ENCODE results near the gene LRRC3.

GRCh38 chr21:44486302-44486701 lies 31.0 kb downstream of the LRRC3 start:
- TF ChIP-seq CEBPB (IDR thresholded peaks at IDR 0.05): no peak
- no peak for TF ChIP-seq FOXM1 (IDR thresholded peaks at IDR 0.05; ENCODE audit: borderline replicate concordance, low read depth)
- no peak for TF ChIP-seq CREB1 (IDR thresholded peaks at IDR 0.05; ENCODE audit: low read depth)
- no peak for TF ChIP-seq NFIC (IDR thresholded peaks at IDR 0.05)
- no peak for TF ChIP-seq TAF1 (IDR thresholded peaks at IDR 0.05; ENCODE audit: low read depth)
- TF ChIP-seq YY1 (IDR thresholded peaks at IDR 0.05; ENCODE audit: low read depth): no peak
- TF ChIP-seq EP300 (IDR thresholded peaks at IDR 0.05; ENCODE audit: borderline replicate concordance): no peak
- TF ChIP-seq REST (IDR thresholded peaks at IDR 0.05; ENCODE audit: low read depth): no peak
- no peak for TF ChIP-seq MAX (IDR thresholded peaks at IDR 0.05)
- no peak for TF ChIP-seq TCF12 (IDR thresholded peaks at IDR 0.05; ENCODE audit: low read depth)
- no peak for TF ChIP-seq RAD21 (IDR thresholded peaks at IDR 0.05; ENCODE audit: low read depth)
- TF ChIP-seq ZBTB7A (IDR thresholded peaks at IDR 0.05; ENCODE audit: low read depth): no peak
- TF ChIP-seq USF1 (IDR thresholded peaks at IDR 0.05): no peak
